Pons (tissue), 1 donor: ENCODE results near the gene NLRC5.
A peak's percentile ranks its signal among the peaks of the same experiment; 100 is the strongest.

ENCODE experiments used
- DNase-seq: peaks from one replicate; pipeline ENCODE4 v3.0.0-alpha.2; 2016; ENCODE audit warnings: low spot score

Gene NLRC5

DNA sequence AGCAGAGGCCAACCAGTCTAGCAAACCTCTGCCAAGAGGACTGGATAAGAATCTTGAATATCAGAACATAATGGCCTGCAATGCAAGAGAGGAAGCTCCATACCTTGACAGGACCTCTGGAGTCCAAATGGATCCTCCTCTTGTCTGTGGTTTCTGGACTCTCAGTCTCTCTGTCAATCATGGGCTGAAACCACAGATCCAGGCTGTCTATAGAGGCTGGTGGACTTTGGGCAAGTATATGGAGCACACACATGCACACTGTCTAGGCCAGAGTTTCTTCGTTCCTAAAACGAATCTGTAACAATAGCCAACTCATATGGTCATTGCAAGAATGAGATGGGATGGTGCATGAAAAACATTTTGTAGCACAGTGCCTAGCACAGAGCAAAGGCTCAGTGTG lies 37.7 kb downstream of the NLRC5 start:
- DNase-seq, result no peak

DNA sequence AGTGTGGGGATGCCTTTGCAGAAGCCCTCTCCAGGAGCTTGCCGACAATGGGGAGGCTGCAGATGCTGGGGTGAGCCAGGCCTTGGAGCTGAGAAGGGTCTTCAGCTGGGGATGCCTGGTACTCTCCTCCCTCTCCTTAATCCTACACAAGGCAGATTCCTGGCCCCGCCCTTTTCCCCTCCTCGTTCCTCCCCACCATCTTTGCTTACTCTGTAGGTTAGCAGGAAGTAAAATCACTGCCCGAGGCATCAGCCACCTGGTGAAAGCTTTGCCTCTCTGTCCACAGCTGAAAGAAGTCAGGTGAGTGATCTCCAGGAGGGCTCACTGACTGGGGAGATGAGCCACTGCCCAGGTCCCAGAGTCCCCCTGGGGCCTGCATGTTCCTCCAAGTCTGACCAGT lies 38.7 kb downstream of the NLRC5 start:
- no peak for DNase-seq

DNA sequence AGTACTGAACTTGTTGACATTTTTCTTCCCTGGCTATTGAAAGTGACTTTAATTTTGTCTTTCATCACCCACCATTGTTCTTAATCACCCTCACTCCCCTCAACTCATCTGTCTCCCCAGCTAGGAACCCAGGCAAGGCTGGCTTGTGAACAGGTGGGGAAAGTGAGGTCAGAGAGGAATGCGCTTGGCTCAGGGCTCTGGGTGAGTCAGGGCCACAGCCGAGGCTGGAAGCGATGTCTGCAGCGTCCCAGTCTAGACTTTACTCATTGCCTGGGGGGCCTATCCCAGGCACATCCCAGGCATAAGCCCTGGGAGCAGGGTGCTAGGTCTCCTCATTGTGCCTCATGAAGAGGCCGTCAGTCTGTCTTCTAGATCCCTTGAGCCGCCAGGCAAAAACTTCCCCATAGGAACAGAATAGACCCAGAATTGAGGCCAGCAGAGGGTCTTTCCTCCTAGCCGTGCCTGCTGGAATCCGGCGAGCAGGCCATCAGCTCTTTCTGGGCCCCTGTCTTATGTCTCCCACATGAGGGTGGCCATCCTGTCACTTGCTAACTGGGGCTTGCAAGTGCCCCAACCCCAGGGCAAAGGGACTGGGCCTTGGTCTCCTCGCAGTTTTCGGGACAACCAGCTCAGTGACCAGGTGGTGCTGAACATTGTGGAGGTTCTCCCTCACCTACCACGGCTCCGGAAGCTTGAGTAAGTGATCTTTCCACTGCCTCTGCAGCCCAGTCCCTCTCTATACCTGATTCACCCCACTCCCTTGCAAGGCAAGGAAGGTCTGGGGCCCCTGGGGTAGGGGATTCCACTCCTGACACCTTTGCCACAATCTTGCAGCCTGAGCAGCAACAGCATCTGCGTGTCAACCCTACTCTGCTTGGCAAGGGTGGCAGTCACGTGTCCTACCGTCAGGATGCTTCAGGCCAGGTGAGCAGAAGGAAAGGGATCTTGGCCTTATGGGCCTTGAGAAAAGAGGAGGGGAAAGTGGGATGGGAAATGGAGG lies 40.1 kb downstream of the NLRC5 start:
- no peak for DNase-seq

DNA sequence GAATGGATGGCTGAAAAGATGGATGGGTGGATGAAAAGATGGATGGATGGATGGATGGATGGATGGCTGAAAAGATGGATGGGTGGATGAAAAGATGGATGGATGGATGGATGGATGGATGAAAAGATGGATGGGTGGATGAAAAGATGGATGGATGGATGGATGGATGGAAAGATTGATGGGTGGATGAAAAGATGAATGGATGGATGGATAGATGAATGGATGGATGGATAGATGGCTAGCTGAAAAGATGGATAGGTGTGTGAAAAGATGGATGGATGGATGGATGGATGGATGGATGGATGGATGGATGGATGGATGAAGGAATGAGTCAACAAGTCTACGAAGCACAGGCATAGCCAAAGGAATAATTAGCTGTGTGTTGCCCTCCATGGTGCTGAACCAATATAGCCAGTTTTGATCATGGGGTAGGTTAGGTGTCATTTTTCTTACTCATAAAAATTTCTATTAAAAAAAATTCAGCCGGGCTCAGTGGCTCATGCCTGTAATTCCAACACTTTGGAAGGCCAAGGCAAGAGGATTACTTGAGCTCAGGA lies 41.1 kb downstream of the NLRC5 start:
- no peak for DNase-seq

DNA sequence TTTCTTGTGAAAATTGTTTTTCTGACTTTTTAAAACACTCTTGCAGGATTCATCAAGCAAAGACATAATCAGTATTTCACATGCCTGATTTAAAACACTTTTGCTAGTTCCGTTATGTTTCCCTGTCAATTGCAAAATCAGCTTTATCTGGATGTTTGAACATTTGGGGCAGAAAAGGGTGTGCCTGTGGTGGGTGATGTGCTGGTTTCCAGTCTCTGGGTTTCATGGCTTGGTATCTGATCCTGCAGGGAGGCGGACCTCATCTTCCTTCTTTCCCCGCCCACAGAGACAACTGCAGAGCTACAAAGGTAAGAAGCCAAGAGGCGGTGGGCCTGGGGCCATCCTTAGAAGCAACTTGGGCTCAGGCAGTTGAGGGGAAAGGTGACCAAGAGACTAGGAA lies 41.8 kb downstream of the NLRC5 start:
- no peak for DNase-seq

DNA sequence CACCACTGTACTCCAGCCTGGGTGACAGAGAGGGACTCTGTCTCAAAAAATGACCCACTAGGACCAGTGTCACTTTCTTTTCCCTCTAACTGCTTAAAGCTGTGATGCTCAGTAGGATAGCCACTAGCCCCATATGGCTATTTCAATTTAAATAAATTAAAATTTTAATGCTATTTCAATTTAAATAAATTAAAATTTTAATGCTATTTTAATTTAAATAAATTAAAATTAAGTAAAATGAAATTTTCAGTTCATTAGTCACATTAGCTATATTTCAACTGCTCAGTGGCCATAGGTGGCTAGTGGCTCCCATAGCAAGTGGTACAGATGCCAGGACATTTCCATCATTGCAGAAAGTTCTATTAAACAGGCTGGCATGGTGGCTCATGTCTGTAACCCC lies 43.0 kb downstream of the NLRC5 start:
- no peak for DNase-seq

DNA sequence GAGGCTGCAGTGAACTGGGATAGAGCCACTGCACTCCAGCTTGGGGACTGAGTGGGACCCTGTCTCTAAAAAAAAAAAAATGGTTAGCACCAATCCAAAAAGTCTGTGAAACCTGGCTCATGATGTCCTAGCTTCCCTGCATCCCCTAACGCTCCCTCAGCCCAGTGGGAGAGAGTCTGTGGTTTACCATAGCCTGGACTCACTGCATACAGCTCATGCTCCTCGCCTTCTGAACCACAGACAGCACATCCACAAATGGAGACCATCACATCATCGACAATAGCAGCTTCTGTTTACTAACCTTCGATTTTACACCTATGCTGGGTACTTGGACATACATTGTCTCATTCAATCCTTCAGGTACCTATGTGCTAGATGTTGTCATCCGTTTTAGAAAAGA lies 43.6 kb downstream of the NLRC5 start:
- no peak for DNase-seq

DNA sequence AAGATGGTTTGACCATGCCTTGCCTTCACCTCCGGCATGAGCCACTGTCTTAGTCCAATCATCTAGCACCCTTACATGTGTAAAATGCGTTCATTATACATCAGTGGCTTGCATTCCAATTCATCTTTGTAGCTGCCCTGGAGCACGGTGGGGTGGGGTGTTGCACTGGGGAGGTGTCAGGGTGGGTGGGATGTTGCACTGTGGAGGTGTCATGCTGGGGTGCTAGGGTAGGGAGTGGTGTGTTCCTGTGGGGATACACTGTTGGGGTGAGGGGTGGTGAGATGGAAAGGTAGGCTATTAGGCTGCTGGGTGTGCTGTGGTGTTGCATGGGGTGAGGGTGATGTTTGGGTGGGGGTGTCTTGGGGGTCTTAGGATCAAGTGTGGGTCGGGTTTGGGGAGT lies 47.0 kb downstream of the NLRC5 start:
- no peak for DNase-seq

GRCh38 chr16:57036945-57037344 lies 47.6 kb downstream of the NLRC5 start:
- no peak for DNase-seq

GRCh38 chr16:57038166-57038565 lies 48.8 kb downstream of the NLRC5 start:
- DNase-seq, result no peak

DNA sequence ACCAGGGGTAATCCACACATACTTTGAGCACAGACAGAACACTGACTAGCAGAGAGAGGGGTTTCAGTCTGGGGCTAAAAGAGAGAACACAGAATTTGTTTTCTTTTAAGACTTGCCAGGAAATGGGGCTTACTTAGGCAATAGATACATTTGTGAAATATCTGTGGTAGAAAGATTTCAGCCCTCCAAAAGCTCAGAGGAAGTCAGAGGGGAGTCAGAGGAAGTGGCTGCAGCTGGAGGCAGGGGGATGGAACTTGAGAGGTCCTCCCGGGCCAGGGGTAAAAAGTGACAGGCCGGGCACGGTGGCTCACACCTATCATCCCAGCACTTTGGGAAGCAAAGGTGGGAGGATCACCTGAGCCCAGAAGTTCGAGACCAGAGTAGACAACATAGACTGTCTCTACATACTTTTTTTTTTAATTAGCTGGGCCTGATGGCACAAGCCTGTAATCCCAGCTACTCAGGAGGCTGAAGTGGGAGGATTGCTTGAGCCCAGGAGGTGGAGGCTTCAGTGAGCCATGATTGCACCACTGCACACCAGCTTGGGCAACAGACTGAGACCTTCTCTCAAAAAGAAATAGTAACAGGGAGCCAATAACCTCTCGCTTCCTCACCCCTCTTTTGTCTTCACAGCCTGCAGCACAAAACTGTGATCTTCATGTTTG lies 49.9 kb downstream of the NLRC5 start:
- DNase-seq, result no peak

GRCh38 chr16:57041182-57042156 lies 52.1 kb downstream of the NLRC5 start:
- DNase-seq, result no peak

DNA sequence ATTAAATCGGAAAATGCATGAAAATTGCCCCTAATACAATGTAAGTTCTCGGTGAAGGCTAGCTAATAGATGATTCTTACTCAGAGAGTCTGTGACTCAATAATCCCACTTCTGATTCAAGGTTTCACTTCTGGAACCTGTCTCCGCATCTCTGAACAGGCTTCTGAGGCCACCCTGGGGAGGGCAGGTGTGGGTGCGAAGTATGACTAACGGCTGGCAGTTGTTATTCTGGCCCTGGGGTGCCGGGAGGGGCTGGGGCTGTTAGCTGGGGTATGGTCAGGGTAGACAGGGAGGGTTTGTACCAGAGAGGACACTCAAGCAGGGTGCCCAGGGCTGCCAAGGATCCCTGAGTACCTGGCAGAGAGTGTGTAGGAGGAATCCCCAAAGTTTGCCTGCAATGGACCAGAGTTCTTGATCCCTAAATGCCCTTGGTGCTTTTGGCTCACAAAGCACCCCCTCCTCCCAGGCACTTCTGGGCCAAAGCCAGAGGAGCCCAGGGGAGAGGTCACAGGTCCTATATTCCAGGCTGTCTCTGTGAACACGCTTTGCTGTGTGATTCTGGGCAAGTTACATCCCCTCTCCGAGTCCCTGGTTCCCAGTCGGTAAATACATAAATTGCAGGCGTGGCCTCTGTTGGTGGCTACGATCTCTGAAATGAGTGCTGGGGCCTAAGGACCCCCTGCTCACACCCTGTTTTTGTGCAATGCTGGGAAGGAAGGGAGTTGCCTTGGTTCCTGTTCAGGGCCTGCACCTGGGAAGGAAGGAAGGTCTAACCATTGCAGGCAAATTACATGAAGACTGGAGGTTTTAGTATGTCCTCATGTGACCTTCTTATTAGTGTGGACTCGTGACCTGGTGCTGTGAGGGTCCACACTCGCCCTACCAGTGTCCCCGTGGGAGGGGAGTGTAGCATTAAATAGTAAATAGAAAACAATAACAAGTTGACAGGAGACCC lies 53.1 kb downstream of the NLRC5 start:
- no peak for DNase-seq

DNA sequence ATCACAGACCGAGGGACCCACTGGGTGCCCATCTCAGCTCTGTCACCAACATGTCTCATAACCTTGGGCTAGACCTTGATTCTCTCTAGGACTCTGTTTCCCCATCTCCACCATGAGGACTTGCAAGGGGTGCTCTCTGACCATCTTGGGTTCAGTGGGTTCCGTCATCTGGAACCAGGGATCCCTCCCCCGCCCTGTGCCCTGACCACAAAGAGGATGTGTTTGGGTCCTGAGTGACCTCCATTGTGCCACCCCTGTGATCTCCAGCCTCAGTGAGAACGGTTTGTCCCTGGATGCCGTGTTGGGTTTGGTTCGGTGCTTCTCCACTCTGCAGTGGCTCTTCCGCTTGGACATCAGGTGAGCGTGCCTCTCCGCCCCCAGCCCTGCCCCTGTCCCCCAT lies 53.9 kb downstream of the NLRC5 start:
- DNase-seq, result no peak

- no peak for DNase-seq
These were observed 55.8 kb downstream of the NLRC5 start for GRCh38 chr16:57044931-57045693.

- peak; percentile 76 for DNase-seq
These were observed 56.5 kb downstream of the NLRC5 start for GRCh38 chr16:57045694-57046381.

DNA sequence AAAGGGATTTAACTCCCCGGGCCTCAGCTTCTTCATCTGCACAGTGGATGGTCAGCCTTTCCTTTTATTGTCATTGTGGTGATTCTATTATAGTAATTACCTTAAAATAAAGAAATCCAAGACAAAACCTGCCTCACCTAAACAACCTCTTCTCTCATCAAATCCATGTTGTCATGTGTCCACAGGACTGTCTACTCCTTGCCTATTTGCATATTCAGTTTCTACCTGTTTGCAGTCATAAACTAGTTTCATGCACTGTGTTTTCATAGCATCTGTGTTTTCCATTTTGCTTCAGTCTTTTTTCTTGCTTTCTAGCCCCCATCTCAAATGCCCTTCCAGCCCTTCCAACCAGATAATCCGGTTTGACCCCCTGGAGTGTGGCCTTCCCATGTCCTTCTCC lies 58.7 kb downstream of the NLRC5 start:
- no peak for DNase-seq

DNA sequence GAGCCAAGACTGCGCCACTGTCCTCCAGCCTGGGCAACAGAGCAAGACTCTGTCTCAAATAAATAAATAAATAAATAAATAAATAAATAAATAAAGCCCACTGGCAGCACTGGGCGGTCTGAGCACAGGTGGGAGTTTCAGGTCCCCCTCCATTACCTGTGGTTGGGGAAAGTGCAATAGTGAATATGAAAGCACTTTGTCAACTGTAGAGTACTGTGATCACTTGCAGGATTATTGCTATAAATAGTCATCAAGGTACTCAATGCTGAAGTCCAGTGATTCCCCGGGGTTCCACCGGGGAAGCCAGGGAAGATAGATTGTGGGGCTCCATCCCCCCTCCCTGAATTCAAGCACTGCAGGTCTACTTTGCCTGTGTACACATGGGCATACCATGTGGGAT lies 60.3 kb downstream of the NLRC5 start:
- DNase-seq, result no peak

- DNase-seq, result no peak
These were observed 62.4 kb downstream of the NLRC5 start for GRCh38 chr16:57051696-57052228.
